ENCODE measurements around the gene VPS25. TPM values are rescaled to one million over a fixed set of nuclear protein-coding genes. Genes with fewer than 3 reads are reported as not detected.

Gene VPS25
- 124 to 132 TPM (median 125 TPM) in 5 replicates for total RNA-seq (2022; extraction: Qiagen RNA extraction; ENCODE audit: low read depth)

DNA sequence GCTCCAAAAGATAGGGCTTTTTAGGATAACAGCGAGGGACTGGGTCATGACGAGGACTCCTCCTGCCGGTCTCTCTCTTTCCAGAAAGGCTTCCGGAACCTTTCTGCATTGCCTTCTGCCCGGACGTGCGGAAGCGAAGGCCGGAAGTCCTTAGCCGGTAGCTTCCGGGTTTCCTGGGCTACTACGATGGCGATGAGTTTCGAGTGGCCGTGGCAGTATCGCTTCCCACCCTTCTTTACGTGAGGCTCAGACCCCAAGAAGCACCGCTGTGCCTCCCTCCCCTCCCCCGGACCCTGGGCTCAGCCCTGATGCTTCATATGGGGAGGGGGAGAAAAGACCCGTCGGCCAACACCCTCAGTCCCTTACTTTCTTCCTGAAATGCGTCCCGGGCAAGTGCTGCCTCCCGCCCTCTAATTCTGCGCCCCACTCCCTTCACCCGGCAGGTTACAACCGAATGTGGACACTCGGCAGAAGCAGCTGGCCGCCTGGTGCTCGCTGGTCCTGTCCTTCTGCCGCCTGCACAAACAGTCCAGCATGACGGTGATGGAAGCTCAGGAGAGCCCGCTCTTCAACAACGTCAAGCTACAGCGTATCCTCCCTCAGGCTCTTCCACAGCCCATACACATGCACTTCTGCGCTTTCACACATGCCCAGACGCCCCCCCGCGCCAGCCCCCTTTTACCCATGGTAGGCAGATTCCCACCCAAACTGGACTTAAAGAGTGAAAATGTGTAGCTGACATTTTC is at the start of gene VPS25:
Gene VPS25, plus strand, starts transcription at position 160 of the 746 bp plus-strand sequence. Its CDS starts 27 bp downstream, at position 187.

DNA sequence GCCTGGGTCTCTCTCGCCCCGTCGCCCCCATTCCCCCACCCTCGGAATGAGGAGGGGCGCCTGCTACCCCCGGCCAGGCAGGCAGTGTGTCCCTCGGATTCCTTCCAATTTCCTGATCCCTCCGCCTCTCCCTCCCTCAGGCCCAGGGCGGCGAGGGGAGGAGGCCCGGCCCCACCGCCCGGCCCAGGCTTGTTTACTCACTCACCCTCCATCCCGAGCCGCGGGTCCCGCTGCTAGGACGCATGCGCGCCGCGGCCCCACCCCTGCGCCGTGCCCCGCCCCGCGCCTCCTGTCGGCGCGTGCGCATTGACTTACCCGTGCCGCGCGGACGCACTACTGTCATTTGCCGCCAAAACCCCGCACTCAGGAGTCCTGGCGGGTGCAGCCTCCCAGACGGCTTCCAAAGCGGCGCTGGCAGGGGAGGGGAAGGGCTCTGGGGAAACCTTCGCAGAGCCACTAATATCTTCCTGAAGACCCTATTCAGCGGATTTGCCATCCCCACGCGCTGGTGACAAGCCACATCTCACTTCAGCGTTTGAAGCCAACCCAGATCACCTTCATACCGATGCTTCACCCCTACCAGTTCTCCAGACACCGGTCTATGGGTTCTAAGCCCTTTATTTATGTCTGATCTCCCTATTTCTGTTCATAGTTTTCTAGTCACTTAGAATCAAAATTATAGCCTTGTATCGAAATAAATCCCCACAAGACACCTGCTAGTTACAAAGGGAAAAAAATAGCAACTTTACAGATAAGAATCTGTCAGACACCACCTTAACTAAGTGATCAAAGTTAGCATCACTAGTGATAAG is 28.2 kb upstream of the VPS25 start, which contains the start of gene EZH1:
Gene EZH1, minus strand, starts transcription at position 235 of the 812 bp plus-strand sequence. CDS start 16,099 bp downstream, outside the sequence.

DNA sequence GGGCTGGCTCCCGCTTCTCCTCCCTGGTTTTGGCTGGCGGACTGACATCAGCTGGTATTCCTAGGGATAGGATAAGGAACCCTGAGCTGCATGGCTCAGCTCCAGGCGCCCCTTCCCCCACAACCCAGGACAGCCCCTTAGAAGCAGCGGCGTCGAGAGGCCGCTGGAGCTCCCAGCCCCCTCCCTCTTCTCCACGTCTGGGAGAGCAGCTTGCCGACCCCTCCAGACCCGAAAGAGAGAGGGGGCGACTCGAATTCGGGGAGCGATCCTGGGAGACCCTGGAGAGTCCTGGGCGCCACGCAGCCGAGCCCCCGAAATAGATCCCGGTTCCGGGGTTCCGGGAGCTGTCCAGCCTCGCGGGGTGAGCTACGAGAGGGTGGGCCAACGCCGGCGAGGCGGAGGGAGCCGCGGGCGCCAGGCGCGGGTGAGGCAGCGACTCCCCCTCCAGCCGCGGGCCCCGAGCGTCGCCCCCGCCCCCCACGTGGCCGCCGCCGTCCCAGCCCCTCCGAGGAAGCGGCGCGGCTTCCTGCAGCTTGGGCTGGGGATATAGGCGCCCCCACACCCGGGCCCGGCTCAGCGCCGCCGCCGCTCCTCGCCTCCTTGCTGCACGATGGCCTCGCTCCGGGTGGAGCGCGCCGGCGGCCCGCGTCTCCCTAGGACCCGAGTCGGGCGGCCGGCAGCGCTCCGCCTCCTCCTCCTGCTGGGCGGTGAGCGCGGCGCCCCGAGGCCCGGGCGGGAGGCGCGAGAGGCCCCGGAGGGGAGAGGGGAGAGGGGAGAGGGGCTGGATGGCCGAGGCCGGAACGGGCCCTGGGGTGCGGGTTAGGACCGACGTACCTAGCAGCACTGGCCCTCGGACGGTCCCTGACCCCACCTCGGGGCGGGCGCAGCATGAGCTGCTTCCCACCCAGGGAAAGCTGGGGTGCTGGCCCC is 12.3 kb upstream of the VPS25 start, which contains the start of gene RAMP2:
Gene RAMP2, plus strand, starts transcription at position 576 of the 930 bp plus-strand sequence. Its CDS starts 35 bp downstream, at position 611.

DNA sequence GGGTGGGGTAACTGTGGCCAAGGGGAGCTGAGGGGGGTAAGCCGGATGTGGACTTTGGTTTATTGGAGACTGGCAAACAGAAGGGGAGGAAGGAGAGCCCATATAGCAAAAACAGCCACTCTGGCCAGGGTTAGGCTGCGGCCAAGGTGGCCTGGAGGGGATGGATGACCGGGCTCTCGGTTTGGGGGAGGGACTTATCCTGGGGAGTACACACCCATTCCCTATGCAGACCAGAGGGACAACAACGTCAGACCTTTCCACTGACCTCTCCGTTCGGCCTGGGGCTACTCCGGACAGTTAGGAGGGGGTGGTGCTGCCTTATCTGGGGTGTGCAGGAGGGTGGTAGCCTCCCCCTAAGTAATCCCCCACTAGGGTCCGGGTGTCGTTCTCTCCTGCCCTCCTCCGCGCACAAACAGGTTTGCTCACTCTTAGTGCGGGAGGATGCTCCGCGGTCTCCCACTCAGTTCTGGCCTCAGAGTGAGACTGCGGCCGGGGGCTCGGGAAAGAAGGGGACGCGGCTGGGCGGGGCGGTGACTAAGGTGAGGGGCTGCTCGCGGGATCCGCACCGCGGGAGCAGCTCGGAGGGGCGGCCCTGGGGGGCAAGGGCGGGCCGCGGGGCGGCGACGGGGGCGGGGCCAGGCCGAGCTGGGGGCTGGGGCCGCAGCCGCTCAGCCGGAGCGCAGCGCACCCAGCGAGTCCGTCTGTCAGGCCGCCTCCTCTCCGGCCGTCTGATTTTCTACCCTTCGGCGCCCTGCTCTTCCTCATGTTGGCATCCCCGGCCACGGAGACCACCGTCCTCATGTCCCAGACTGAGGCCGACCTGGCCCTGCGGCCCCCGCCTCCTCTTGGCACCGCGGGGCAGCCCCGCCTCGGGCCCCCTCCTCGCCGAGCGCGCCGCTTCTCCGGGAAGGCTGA is 6.9 kb downstream of the VPS25 start, which contains the start of gene WNK4:
Gene WNK4, plus strand, starts transcription at position 675 of the 915 bp plus-strand sequence. Its CDS starts 89 bp downstream, at position 764.

DNA sequence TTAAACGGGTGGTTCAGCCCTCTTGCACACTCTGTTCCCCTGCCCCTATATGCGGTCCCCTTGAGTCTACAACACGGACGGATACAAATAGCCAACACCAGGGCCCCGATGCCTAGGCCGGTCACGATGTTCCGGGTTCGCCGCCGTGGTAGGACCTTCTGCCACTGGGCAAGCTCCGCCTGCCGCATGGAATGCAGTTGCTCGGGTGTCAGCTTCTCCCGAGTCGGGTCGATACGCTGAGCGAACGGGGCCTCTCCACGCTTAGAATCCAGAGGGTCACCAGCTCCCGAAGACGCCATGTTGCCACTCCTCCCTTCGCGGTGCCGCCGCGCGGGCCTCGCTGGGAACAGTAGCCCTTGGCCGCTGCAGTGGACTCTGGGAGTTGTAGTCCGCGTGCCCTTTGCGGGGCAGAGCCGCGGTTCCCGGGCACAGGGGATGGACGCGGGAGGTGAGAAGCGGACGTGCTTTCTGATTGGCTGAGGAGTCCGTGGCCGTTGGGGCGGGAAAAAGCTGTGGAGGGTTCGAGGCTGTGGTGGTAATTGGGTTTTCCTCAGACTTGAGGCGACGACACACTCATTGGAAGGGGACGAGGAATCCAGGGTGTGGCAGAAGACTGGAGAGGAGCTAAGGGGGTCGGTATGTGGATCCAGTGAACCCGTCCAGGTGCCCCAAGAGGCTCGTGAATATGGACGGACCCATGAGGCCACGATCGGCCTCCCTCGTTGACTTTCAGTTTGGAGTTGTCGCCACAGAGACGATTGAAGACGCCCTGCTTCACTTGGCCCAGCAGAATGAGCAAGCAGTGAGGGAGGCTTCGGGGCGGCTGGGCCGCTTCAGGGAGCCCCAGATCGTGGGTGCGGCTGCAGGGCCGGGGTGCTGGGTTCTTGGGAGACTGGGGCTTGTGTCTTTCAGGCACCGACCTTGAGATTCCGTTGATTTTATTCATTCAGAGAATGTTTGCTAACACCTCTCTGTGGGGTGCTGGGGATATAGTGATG is 25.4 kb downstream of the VPS25 start, which contains the start of the genes CNTD1 and COA3:
Gene CNTD1, plus strand, starts transcription at position 479 of the 998 bp plus-strand sequence. Its CDS starts 207 bp downstream, at position 686.
Gene COA3, minus strand, starts transcription at position 322 of the 998 bp plus-strand sequence. Its CDS starts 23 bp downstream, at position 299.

Other genes with a start within 250 kb of the VPS25 start
- 30.6 to 51.3 TPM (median 42.9 TPM) in 5 replicates for gene NAGLU, start 237.2 kb upstream of the VPS25 start, total RNA-seq (2022; extraction: Qiagen RNA extraction; ENCODE audit: low read depth)
- 0.74 to 1.6 TPM (median 1.2 TPM) in 5 replicates for gene HSD17B1, start 220.5 kb upstream of the VPS25 start, total RNA-seq (2022; extraction: Qiagen RNA extraction; ENCODE audit: low read depth)
- gene COASY, start 211.3 kb upstream of the VPS25 start, total RNA-seq (2022; extraction: Qiagen RNA extraction; ENCODE audit: low read depth) = 103 to 140 TPM (median 121 TPM) in 5 replicates
- 52.8 to 64.7 TPM (median 57.9 TPM) in 5 replicates for gene MLX, start 206.3 kb upstream of the VPS25 start, total RNA-seq (2022; extraction: Qiagen RNA extraction; ENCODE audit: low read depth)
- 34.1 to 40.6 TPM (median 38.3 TPM) in 5 replicates for gene PSMC3IP, start 195.7 kb upstream of the VPS25 start, total RNA-seq (2022; extraction: Qiagen RNA extraction; ENCODE audit: low read depth)
- gene RETREG3, start 164.1 kb upstream of the VPS25 start, total RNA-seq (2022; extraction: Qiagen RNA extraction; ENCODE audit: low read depth) = 26.5 to 30.0 TPM (median 28.4 TPM) in 5 replicates
- 139 to 156 TPM (median 151 TPM) in 5 replicates for gene TUBG1, start 163.8 kb upstream of the VPS25 start, total RNA-seq (2022; extraction: Qiagen RNA extraction; ENCODE audit: low read depth)
- 16.9 to 25.5 TPM (median 22.6 TPM) in 5 replicates for gene TUBG2, start 114.2 kb upstream of the VPS25 start, total RNA-seq (2022; extraction: Qiagen RNA extraction; ENCODE audit: low read depth)
- 12.2 to 19.5 TPM (median 17.5 TPM) in 5 replicates for gene PLEKHH3, start 96.5 kb upstream of the VPS25 start, total RNA-seq (2022; extraction: Qiagen RNA extraction; ENCODE audit: low read depth)
- gene CCR10, start 91.6 kb upstream of the VPS25 start, total RNA-seq (2022; extraction: Qiagen RNA extraction; ENCODE audit: low read depth) = 0.28 to 0.61 TPM (median 0.35 TPM) in 5 replicates
- gene CNTNAP1, start 90.9 kb upstream of the VPS25 start, total RNA-seq (2022; extraction: Qiagen RNA extraction; ENCODE audit: low read depth) = 4.3 to 6.5 TPM (median 5.8 TPM) in 5 replicates
- 7.2 to 13.2 TPM (median 10.2 TPM) in 5 replicates for gene EZH1, start 28.4 kb upstream of the VPS25 start, total RNA-seq (2022; extraction: Qiagen RNA extraction; ENCODE audit: low read depth)
- gene RAMP2, start 12.2 kb upstream of the VPS25 start, total RNA-seq (2022; extraction: Qiagen RNA extraction; ENCODE audit: low read depth) = 0.65 to 1.5 TPM (median 0.76 TPM) in 5 replicates
- gene WNK4, start 7.2 kb downstream of the VPS25 start, total RNA-seq (2022; extraction: Qiagen RNA extraction; ENCODE audit: low read depth) = 0.85 to 1.7 TPM (median 1.4 TPM) in 5 replicates
- gene COA3, start 25.3 kb downstream of the VPS25 start, total RNA-seq (2022; extraction: Qiagen RNA extraction; ENCODE audit: low read depth) = 117 to 153 TPM (median 137 TPM) in 5 replicates
- gene CNTD1, start 25.4 kb downstream of the VPS25 start, total RNA-seq (2022; extraction: Qiagen RNA extraction; ENCODE audit: low read depth) = not detected in 5 replicates
- gene BECN1, start 50.8 kb downstream of the VPS25 start, total RNA-seq (2022; extraction: Qiagen RNA extraction; ENCODE audit: low read depth) = 78.7 to 105 TPM (median 81.3 TPM) in 5 replicates
- gene PSME3, start 59.9 kb downstream of the VPS25 start, total RNA-seq (2022; extraction: Qiagen RNA extraction; ENCODE audit: low read depth) = 233 to 282 TPM (median 239 TPM) in 5 replicates
- gene AOC2, start 71.1 kb downstream of the VPS25 start, total RNA-seq (2022; extraction: Qiagen RNA extraction; ENCODE audit: low read depth) = 1.4 to 2.0 TPM (median 1.9 TPM) in 5 replicates
- 0.82 to 1.6 TPM (median 1.1 TPM) in 5 replicates for gene AOC3, start 77.8 kb downstream of the VPS25 start, total RNA-seq (2022; extraction: Qiagen RNA extraction; ENCODE audit: low read depth)
- not detected in 5 replicates for gene G6PC1, start 127.3 kb downstream of the VPS25 start, total RNA-seq (2022; extraction: Qiagen RNA extraction; ENCODE audit: low read depth)
- gene AARSD1, start 191.0 kb downstream of the VPS25 start, total RNA-seq (2022; extraction: Qiagen RNA extraction; ENCODE audit: low read depth) = 50.2 to 57.9 TPM (median 52.4 TPM) in 5 replicates
- gene PTGES3L, start 206.6 kb downstream of the VPS25 start, total RNA-seq (2022; extraction: Qiagen RNA extraction; ENCODE audit: low read depth) = 0.70 to 1.6 TPM (median 1.1 TPM) in 5 replicates
- gene RUNDC1, start 207.1 kb downstream of the VPS25 start, total RNA-seq (2022; extraction: Qiagen RNA extraction; ENCODE audit: low read depth) = 19.2 to 22.8 TPM (median 21.6 TPM) in 5 replicates
- gene RPL27, start 225.0 kb downstream of the VPS25 start, total RNA-seq (2022; extraction: Qiagen RNA extraction; ENCODE audit: low read depth) = 2,797 to 3,699 TPM (median 3,171 TPM) in 5 replicates
- gene IFI35, start 233.3 kb downstream of the VPS25 start, total RNA-seq (2022; extraction: Qiagen RNA extraction; ENCODE audit: low read depth) = 15.7 to 21.2 TPM (median 17.9 TPM) in 5 replicates
- gene VAT1, start 248.9 kb downstream of the VPS25 start, total RNA-seq (2022; extraction: Qiagen RNA extraction; ENCODE audit: low read depth) = 208 to 241 TPM (median 225 TPM) in 5 replicates

Measured in A549 treated with RU486 at 1 μM for 4 hours (cell line).